Stimulated activated CD4-positive, alpha-beta T cell treated with anti-CD3 and anti-CD28 coated beads, TNF-alpha, amount 100 ng/mL, for 24 hours (primary cell): ENCODE data around the gene DPRX.

Experiments used
- DNase-seq, 3 experiments: peaks; one replicate each; pipeline ENCODE4 v3.0.0-alpha.2; 2020; ENCODE audit warnings: low read depth in 3 of 3

DPRX gene

DNA sequence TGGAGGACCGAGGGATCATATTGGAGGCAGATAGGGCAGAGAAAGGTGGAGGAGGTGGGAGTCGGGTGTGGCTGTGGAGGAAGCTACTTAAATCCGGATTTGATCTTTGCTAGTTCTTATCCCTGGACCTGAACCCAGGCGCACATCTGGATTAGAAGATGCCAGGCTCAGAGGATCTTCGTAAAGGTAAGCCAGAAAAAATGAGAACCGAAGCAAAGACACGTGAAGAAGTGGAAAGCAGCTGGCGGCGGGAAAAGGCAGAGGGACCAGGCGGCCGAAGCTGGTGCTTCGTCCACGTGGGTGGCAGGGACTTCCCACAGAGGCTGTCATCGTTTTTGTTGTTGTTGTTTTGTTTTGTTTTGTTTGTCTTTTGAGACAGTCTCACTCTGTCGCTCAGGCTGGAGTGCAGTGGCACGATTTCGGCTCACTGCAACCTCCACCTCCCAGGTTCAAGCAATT, at the start of gene DPRX:
Gene DPRX, plus strand, starts transcription at position 51 of the 459 bp plus-strand sequence. Its CDS starts 108 bp downstream, at position 159.
- DNase-seq: no peak

- DNase-seq: no peak
Observed at GRCh38 chr19:53583181-53583580, 48.6 kb upstream of the DPRX start.

DNA sequence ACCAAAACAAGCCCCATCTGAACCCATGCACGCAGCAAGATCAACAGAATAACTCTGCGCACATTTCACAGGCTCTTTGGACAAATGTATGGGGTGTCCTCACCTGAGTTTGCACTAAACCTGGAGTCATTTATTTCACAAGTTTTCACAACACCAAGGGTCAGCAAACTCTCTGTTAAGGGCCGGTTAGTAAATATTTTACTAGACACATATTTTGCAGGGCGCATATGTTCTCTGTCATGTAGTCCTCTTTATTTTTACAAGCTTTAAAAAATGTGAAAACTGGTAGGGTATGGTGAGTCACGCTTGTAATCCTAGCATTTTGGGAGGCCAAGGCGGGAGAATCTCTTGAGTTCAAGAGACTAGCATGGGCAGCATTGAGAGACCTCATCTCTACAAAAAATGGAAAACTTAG, 45.5 kb upstream of the DPRX start:
- no peak for DNase-seq

GRCh38 chr19:53594811-53595509, 36.8 kb upstream of the DPRX start:
- no peak for DNase-seq

DNA sequence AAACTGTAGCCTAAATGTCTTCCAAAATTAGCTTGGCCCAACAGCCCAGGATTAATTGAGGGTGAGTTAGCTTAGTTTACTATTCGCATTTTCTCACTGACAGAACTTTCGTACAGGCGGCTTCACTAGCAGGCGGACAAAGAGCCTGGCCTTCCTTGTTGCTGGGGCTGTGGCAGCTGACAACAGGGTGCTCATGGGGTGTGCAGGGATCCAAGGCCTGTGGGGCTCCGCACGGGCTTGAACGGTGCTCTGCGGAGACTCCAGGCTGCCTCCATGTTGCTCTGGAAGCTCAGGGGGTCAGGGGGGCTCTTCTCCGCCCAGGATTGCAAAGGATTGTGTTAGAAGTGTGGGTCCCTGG, 36.3 kb upstream of the DPRX start:
- DNase-seq: no peak

- DNase-seq: no peak
Observed at GRCh38 chr19:53596056-53596455, 35.7 kb upstream of the DPRX start.

- DNase-seq: no peak
Observed at GRCh38 chr19:53597023-53597422, 34.8 kb upstream of the DPRX start.

- DNase-seq: no peak
Observed at GRCh38 chr19:53598361-53598760, 33.4 kb upstream of the DPRX start.

DNA sequence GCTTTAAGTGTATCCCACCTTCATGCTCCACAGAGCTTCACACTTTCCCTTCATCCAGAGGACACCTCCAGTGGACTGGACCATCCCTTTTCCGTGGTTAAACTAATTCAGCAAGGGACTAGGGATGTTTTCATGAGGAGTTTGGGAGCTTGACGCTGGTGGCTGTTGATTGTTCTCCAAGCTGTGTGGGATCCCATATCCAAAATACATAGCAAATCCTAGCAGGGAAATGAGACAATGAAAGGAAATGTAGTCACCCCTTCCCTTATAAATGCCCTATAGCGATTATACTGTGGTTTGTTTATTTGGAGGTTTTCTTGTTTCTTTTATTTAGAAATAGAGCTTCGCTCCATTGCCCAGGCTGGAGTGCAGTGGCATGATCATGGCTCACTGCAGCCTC, 31.6 kb upstream of the DPRX start:
- no peak for DNase-seq

GRCh38 chr19:53606031-53606430, 25.8 kb upstream of the DPRX start:
- DNase-seq: no peak

- DNase-seq: no peak
Observed at GRCh38 chr19:53608381-53608780, 23.4 kb upstream of the DPRX start.

DNA sequence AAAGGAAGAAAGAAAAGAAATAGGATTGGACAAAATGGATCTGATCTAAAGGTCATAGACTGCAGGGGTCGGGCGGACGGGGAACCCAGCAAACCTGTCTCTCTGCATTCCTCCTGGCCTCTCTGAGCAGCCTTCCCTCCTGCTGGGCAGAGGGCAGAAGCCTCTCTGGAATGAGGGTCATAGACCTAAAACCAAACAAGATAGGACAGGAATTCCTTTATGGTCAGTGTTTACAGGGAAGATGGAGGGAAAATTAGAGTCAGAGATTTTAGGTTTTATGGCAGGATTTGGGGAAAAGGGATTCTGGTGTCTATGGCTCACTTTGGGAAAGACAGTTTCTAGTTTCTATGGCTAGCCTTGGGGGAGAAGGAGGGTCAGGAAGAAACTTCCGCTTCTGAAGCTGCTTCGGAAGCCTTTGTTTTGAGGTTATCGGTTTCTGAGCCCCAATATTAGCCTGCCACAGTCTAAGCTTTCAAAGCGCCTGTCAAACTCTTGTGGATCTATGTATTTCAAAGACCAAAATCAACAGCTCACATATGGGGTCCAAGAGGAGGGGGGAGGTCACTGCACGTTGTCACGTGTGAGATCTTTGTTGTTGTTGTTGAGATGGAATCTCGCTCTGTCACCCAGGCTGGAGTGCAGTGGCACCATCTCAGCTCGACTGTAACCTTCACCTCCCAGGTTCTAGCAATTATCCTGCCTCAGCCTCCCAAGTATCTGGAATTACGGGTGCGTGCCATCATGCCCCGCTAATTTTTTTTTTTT, 18.9 kb upstream of the DPRX start:
- no peak for DNase-seq

DNA sequence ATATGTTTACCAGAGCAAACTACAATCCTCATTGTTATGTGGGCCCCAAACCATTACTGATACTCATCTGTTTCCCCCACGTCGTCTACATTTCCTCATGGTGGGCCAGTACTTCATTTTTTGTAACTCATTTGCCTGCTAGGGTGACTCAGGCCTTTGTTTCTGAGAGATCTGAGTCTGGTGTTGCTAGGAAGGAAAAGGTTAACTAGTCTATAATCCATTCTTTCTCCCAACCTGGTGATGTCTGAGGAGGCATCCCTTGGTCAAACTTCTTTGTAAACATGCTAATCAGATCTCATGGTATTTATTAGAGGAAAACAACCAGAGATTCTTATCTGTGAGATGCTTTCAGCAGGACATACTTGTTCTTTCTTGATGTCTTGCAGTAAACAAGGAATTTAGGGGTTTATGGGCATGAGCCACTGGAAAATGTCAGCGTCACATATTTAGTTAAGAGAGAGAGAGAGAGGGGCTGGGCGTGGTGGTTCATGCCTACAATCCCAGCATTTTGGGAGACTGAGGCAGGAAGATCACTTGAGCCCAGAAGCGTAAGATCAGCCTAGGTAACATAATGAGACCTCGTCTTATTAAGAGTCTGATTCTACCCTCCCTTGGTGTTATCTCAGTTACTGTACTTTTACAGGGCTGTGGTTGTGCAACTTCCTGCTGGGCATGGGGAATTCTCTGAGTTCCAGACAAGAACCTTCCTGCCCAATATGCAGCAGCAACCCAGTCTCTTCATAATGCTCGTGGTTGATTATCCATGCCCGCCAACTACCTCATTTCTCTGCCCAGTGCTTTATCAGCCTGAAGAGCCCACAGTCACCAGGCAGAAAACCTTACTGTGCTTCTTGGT, 9.7 kb upstream of the DPRX start:
- DNase-seq: no peak

DNA sequence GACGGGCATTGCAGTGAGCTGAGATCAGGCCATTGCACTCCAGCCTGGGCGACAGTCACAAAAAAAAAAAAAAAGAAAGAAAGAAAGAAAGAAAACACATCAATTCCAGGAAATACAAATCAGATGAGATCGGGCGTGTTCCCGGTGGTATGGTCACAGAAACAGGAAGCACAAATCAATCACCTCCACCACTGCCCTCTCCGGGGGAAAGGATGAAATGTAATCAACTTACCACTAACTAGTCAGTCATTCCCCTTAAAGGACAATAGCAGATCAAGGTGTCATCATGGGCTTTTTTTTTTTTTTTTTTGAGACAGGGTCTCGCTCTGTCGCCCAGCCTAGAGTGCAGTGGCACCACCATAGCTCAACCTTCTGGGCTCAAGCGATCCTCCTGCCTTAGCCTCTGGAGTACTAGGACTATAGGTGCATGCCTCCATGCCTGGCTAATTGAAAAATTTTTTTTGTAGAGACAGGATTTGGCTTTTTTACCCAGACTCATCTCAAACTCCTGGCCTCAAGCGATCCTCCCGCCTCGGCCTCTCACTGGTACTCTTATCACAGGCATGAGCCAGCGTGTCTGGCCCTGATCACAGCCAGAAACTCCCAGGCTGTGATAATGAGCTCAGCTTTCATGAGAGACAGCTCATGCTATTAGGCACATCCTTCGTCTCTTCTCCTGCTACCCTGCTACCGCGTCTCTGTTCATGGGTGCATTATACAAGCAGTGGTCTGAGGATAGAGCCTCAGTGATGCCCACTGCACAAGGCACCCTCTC, 6.8 kb upstream of the DPRX start:
- no peak for DNase-seq

DNA sequence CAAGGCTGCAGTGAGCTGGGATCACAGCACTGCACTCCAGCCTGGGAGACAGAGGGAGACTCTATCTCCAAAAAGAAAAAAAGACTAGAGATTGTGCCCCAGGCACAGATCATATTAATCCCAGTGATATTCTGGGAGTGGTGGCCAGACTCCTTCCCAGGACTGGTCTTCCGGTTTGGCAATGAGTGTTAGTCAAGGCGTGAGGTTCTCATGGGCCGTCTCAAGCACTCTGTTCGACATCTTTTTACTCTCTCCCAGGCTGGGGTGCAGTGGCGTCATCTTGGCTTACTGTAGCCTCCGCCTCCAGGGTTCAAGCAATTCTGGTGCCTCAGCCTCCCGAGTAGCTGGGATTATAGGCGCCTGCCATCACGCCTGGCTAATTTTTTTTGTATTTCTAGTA, 5.3 kb upstream of the DPRX start:
- no peak for DNase-seq

DNA sequence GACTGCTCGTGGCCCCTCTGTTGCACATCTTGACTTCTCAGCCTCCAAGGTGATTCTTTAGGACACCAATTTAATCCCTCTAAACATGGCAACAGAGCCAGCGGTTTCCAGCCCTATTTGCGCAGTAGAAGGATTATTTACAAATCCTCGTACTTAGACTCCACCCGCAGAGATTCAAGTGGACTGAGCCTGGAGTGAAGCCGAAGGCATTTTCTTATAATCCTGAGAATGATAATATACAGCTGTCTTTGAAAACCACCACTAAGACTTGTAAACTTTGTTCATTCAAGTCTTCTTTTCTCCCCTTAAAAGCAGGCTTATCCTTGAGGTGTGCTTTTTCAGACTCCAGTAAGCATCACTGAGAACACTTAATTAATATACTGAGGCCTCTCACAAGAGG, 4.8 kb upstream of the DPRX start:
- DNase-seq: no peak

DNA sequence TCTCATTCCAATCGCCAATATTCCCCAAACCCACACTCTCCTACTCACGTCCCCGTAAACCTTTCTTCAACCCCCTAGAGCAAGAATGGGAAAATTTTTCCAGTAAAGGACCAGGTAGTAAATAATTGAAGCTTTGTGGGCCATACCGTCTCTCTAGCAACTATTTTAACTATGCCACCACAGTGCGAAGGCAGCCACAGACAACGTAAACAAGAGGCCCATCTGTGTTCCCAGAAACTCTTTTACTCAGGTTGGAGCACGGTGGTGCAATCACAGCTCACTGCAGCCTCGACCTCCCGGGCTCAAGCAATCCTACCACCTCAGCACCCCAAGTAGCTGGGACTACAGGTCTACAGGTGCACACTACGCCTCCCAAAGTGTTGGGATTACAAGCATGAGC, 3.0 kb downstream of the DPRX start:
- no peak for DNase-seq

GRCh38 chr19:53639471-53639870, 7.7 kb downstream of the DPRX start:
- DNase-seq: no peak

- DNase-seq: no peak
Observed at GRCh38 chr19:53642381-53643099, 10.7 kb downstream of the DPRX start.

DNA sequence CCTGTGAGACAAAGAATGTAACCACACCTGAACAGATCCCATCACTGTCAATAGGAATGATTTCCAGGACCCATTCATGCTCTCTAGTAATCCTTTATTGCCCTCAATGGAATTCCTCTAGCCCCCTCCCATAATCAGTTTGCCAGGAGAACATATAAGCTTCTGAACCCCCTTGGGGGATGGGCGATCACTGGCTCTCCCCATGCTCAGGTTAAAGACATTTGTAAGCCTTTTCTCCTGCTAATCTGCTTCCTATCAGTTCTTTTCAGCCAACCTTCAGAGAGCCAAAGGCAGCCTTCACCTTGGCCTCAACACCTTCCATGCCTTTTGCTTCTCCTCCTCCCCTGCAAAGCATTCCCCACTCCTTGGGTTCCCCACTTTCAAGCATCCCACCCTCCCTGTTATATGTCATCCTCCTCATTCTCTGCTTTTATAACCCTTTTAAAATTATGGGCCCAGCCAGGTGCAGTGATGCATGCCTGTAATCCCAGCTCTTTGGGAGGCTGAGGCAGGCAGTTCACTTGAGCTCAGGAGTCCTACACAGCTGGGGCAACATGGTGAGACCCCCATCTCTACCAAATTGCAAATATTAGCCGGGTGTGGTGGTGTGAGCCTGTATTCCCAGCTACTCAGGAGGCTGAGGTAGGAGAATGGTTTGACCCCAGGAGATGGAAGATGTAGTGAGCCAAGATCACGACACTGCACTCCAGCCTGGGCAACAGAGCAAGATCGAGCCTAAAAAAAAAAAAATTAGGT, 12.4 kb downstream of the DPRX start:
- DNase-seq: no peak
